PC-3 (cell line): ENCODE results near the gene INTS4.
"Not testable (repeated sequence)": the region's sequence is repeated elsewhere in the genome, so short reads cannot be mapped to it uniquely, and the experiment has no call there.

Experiments
- CTCF ChIP-seq: fragments of 300-600 bp; sonication (generic); conservative IDR thresholded peaks from 2 replicates; pipeline ENCODE4 v1.5.1; 2017; ENCODE audit warnings: antibody characterized with exemption, low read depth, mild to moderate bottlenecking, low read length
- EZH2 ChIP-seq: fragments of 300-600 bp; sonication (generic); IDR thresholded peaks from one replicate; pipeline ENCODE4 v1.6.1; 2017; ENCODE audit warnings: antibody characterized with exemption, mild to moderate bottlenecking, low read length; ENCODE audit not compliant: unreplicated experiment
- EZH2phosphoT487 ChIP-seq: fragments of 300-600 bp; sonication (generic); IDR thresholded peaks from 2 replicates; pipeline ENCODE4 v1.6.1; 2018; ENCODE audit warnings: mild to moderate bottlenecking, antibody characterized with exemption, low read length, borderline replicate concordance

GRCh38 chr11:77910828-77911227 lies 83.6 kb downstream of the INTS4 start:
- not testable (repeated sequence) for TF ChIP-seq CTCF, EZH2phosphoT487, EZH2
